H9 (cell line): ENCODE measurements around the gene WWC1. TPM values are rescaled to one million over a fixed set of nuclear protein-coding genes. Genes with fewer than 3 reads are reported as not detected.

Source experiments
- DNase-seq: peaks from one replicate; pipeline ENCODE4 v3.0.0-alpha.2; 2017
- H2AFZ ChIP-seq: one replicate; pipeline ENCODE4 v1.6.1; 2013; ENCODE audit warnings: mild to moderate bottlenecking, low read length, control low read depth, moderate library complexity
- H2AK5ac ChIP-seq: 2 replicates; pipeline ENCODE4 v1.6.1; 2013; ENCODE audit warnings: low read length, control low read depth, mixed read lengths; ENCODE audit not compliant: insufficient read length
- H2BK120ac ChIP-seq: one replicate; pipeline ENCODE4 v1.6.1; 2013; ENCODE audit warnings: low read depth, mild to moderate bottlenecking, low read length, control low read depth, inconsistent platforms; ENCODE audit not compliant: poor library complexity, severe bottlenecking
- H2BK12ac ChIP-seq: 2 replicates; pipeline ENCODE4 v1.6.1; 2013; ENCODE audit warnings: low read length, control low read depth, mixed read lengths, low read depth; ENCODE audit not compliant: insufficient read length
- H2BK15ac ChIP-seq: 2 replicates; pipeline ENCODE4 v1.6.1; 2013; ENCODE audit warnings: low read depth, low read length, control low read depth
- H2BK20ac ChIP-seq: one replicate; pipeline ENCODE4 v1.6.1; 2013; ENCODE audit warnings: low read depth, mild to moderate bottlenecking, low read length, control low read depth, inconsistent platforms; ENCODE audit not compliant: poor library complexity, severe bottlenecking
- H2BK5ac ChIP-seq: 2 replicates; pipeline ENCODE4 v1.6.1; 2013; ENCODE audit warnings: low read length, control low read depth, mixed read lengths; ENCODE audit not compliant: insufficient read length
- H3K14ac ChIP-seq: 2 replicates; pipeline ENCODE4 v1.6.1; 2013; ENCODE audit warnings: low read length, control low read depth; ENCODE audit not compliant: insufficient read depth
- H3K18ac ChIP-seq: 2 replicates; pipeline ENCODE4 v1.6.1; 2013; ENCODE audit warnings: low read depth, mild to moderate bottlenecking, mixed read lengths, low read length, control low read depth; ENCODE audit not compliant: insufficient read length
- H3K23ac ChIP-seq: 2 replicates; pipeline ENCODE4 v1.6.1; 2013; ENCODE audit warnings: low read length, control low read depth, mixed read lengths, low read depth; ENCODE audit not compliant: insufficient read length
- H3K23me2 ChIP-seq: 2 replicates; pipeline ENCODE4 v1.6.1; 2013; ENCODE audit warnings: low read depth, mild to moderate bottlenecking, mixed read lengths, low read length, control low read depth; ENCODE audit not compliant: insufficient read length, poor library complexity, severe bottlenecking
- H3K27ac ChIP-seq: 2 replicates; pipeline ENCODE4 v1.5.1; 2013; ENCODE audit warnings: low read length, control low read depth, mixed read lengths, low read depth; ENCODE audit not compliant: insufficient read length
- H3K27me3 ChIP-seq: 2 replicates; pipeline ENCODE4 v1.6.1; 2013; ENCODE audit warnings: low read length, control low read depth, inconsistent platforms; ENCODE audit not compliant: insufficient read depth
- H3K4ac ChIP-seq: 2 replicates; pipeline ENCODE4 v1.6.1; 2013; ENCODE audit warnings: low read depth, mild to moderate bottlenecking, control low read depth, inconsistent platforms, low read length, moderate library complexity
- H3K4me1 ChIP-seq: 2 replicates; pipeline ENCODE4 v1.6.1; 2013; ENCODE audit warnings: low read length, control low read depth, inconsistent platforms; ENCODE audit not compliant: insufficient read depth
- H3K4me2 ChIP-seq: 2 replicates; pipeline ENCODE4 v1.6.1; 2013; ENCODE audit warnings: low read length, control low read depth, mixed read lengths; ENCODE audit not compliant: insufficient read length, insufficient read depth
- H3K56ac ChIP-seq: 2 replicates; pipeline ENCODE4 v1.6.1; 2013; ENCODE audit warnings: low read depth, mild to moderate bottlenecking, mixed read lengths, low read length, control low read depth; ENCODE audit not compliant: insufficient read length
- H3K79me1 ChIP-seq: 2 replicates; pipeline ENCODE4 v1.6.1; 2013; ENCODE audit warnings: low read depth, mild to moderate bottlenecking, moderate library complexity, low read length, control low read depth, inconsistent platforms; ENCODE audit not compliant: insufficient read depth, poor library complexity, severe bottlenecking
- H3K79me2 ChIP-seq: 2 replicates; pipeline ENCODE4 v1.6.1; 2013; ENCODE audit warnings: low read length, control low read depth, inconsistent platforms; ENCODE audit not compliant: insufficient read depth
- H3K9ac ChIP-seq: 2 replicates; pipeline ENCODE4 v1.6.1; 2013; ENCODE audit warnings: low read length, control low read depth, mixed read lengths; ENCODE audit not compliant: insufficient read length; ENCODE audit errors: extremely low read depth
- H3K9me3 ChIP-seq: one replicate; pipeline ENCODE4 v1.6.1; 2013; ENCODE audit warnings: low read depth, low read length, inconsistent platforms; ENCODE audit not compliant: control insufficient read depth
- H3T11ph ChIP-seq: one replicate; pipeline ENCODE4 v1.6.1; 2013; ENCODE audit warnings: mild to moderate bottlenecking, low read length, control low read depth, inconsistent platforms
- H4K20me1 ChIP-seq: one replicate; pipeline ENCODE4 v1.6.1; 2013; ENCODE audit not compliant: control insufficient read depth, insufficient read length, insufficient read depth
- H4K5ac ChIP-seq: 2 replicates; pipeline ENCODE4 v1.6.1; 2013; ENCODE audit warnings: low read depth, mild to moderate bottlenecking, mixed read lengths, low read length, control low read depth; ENCODE audit not compliant: insufficient read length
- H4K8ac ChIP-seq: replicated peaks from 2 replicates; pipeline ENCODE4 v1.6.1; 2013; ENCODE audit warnings: low read length, control low read depth, mixed read lengths, low read depth; ENCODE audit not compliant: insufficient read length
- H4K91ac ChIP-seq: 2 replicates; pipeline ENCODE4 v1.6.1; 2013; ENCODE audit warnings: low read depth, mild to moderate bottlenecking, moderate library complexity, mixed read lengths, low read length, control low read depth; ENCODE audit not compliant: insufficient read length
- H3K27ac Mint-ChIP-seq, 3 experiments: 2 replicates in 2 of 3; 3 replicates in 1 of 3; pipeline ENCODE4 v1.8.0; 2020 to 2021; ENCODE audit warnings: mixed read lengths in 3 of 3, mild to moderate bottlenecking in 1 of 3, moderate library complexity in 1 of 3
- H3K27me3 Mint-ChIP-seq: 2 replicates; pipeline ENCODE4 v1.8.0; 2021; ENCODE audit warnings: low read depth, mild to moderate bottlenecking, moderate library complexity, mixed read lengths
- H3K36me3 Mint-ChIP-seq, 3 experiments: 2 replicates in 2 of 3; 3 replicates in 1 of 3; pipeline ENCODE4 v1.8.0; 2020 to 2021; ENCODE audit warnings: low read depth in 3 of 3, mixed read lengths in 3 of 3; ENCODE audit not compliant: insufficient read depth in 1 of 3
- H3K4me1 Mint-ChIP-seq, 2 experiments: 2 replicates each; pipeline ENCODE4 v1.8.0; 2020; ENCODE audit warnings: mixed read lengths in 2 of 2
- H3K4me3 Mint-ChIP-seq, 2 experiments: 2 replicates in 1 of 2; 3 replicates in 1 of 2; pipeline ENCODE4 v1.8.0; 2020 to 2021; ENCODE audit warnings: mild to moderate bottlenecking in 2 of 2, mixed read lengths in 2 of 2, moderate library complexity in 1 of 2
- H3K9me3 Mint-ChIP-seq, 2 experiments: 2 replicates in 1 of 2; 3 replicates in 1 of 2; pipeline ENCODE4 v1.8.0; 2020; ENCODE audit warnings: mild to moderate bottlenecking in 2 of 2, mixed read lengths in 2 of 2, moderate library complexity in 1 of 2
- WGBS: extraction: QIAGEN DNeasy Blood & Tissue Kit; methylation state at CpG from one replicate; pipeline ENCODE4 v1.1.7; 2013; ENCODE audit warnings: missing lambda C conversion rate, low lambda C conversion rate, mixed read lengths; ENCODE audit not compliant: insufficient read length; ENCODE audit errors: extremely low coverage; 5-methylcytosine and 5-hydroxymethylcytosine counted together
- total RNA-seq: library from RNA; stranded (reverse); gene quantifications from 2 replicates; pipeline ENCODE4 v1.2.1, GENCODE V29; 2021
- TF ChIP-seq, protein P1 (sequence below): fragments of 200-600 bp; sonication (generic); conservative IDR thresholded peaks from 3 replicates; pipeline ENCODE4 v1.8.0; 2021; ENCODE audit warnings: antibody characterized with exemption, mild to moderate bottlenecking

Gene WWC1
- total RNA-seq, 1 experiment from 2014 or later: 28.2 TPM

DNA sequence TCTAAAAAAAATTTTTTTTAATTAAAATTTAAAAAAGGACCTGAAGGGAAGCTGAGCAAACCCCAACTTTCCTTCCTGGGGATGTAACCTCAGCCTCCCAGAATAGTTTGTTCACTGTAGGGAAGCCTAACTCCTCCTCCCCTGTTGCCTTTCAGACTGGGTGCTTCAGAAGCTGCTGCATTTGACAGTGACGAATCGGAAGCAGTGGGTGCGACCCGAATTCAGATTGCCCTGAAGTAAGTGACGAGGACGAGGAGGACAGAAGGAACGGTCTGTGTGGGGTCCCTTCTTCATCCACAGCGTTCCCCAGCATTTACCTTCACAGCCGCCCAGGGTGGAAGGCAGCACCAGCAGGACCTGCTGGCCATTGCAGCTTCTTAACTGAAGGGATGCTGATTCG is 137.1 kb downstream of the WWC1 start:
- Histone ChIP-seq H2AK5ac (no peak overlapping the region), H2AFZ (no peak overlapping the region), H2BK12ac (no peak overlapping the region), H3K18ac (no peak overlapping the region), H3K79me1 (no peaks in the 10 kb centered on the region), H3K23ac (no peak overlapping the region), H3K4me2 (no peak overlapping the region), H3K56ac (no peak overlapping the region), H4K8ac (no peak overlapping the region), H2BK5ac (no peak overlapping the region), H3K23me2 (no peaks in the 10 kb centered on the region), H4K20me1 (no peaks in the 10 kb centered on the region), H3K4ac (no peak overlapping the region), H3K4me1 (no peaks in the 10 kb centered on the region), H4K5ac (no peak overlapping the region), H2BK15ac (no peak overlapping the region), H3K9me3 (no peaks in the 10 kb centered on the region), H2BK20ac (no peak overlapping the region), H3K79me2 (no peaks in the 10 kb centered on the region), H4K91ac (no peak overlapping the region), H3K27me3 (no peaks in the 10 kb centered on the region), H3K9ac (no peak overlapping the region), H3K27ac (no peak overlapping the region), H2BK120ac (no peak overlapping the region), H3K14ac (no peak overlapping the region), H3T11ph (no peak overlapping the region)
- H3K36me3 Mint-ChIP-seq: peaks cover 18 to 48% (median 40%) of the 10 kb centered on the region in 3 experiments
- no peak overlapping the region for H3K27ac Mint-ChIP-seq
- TF ChIP-seq, protein P1, sequence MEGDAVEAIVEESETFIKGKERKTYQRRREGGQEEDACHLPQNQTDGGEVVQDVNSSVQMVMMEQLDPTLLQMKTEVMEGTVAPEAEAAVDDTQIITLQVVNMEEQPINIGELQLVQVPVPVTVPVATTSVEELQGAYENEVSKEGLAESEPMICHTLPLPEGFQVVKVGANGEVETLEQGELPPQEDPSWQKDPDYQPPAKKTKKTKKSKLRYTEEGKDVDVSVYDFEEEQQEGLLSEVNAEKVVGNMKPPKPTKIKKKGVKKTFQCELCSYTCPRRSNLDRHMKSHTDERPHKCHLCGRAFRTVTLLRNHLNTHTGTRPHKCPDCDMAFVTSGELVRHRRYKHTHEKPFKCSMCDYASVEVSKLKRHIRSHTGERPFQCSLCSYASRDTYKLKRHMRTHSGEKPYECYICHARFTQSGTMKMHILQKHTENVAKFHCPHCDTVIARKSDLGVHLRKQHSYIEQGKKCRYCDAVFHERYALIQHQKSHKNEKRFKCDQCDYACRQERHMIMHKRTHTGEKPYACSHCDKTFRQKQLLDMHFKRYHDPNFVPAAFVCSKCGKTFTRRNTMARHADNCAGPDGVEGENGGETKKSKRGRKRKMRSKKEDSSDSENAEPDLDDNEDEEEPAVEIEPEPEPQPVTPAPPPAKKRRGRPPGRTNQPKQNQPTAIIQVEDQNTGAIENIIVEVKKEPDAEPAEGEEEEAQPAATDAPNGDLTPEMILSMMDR: no peak
- no peaks in the 10 kb centered on the region for H3K27me3 Mint-ChIP-seq
- H3K4me1 Mint-ChIP-seq: no peaks in the 10 kb centered on the region
- WGBS: no CpG with 5 or more reads among the region's 10 CpGs
- no peaks in the 10 kb centered on the region for H3K9me3 Mint-ChIP-seq
- no peak overlapping the region for H3K4me3 Mint-ChIP-seq
- DNase-seq: no peak
